Stomach (tissue), 4 donors: ENCODE measurements around the gene ACOXL.

Experiments
- EP300 ChIP-seq: sonication (generic); formaldehyde crosslinking; IDR thresholded peaks from one replicate; pipeline ENCODE4 v1.6.1; 2017; ENCODE audit warnings: antibody characterized with exemption
- POLR2A ChIP-seq, 4 donors: fragments of 450-650 bp; IDR thresholded peaks; one replicate each; pipeline ENCODE4 v1.6.1; 2016; ENCODE audit warnings: antibody characterized with exemption in 4 of 4, control low read depth in 2 of 4, mild to moderate bottlenecking in 1 of 4, moderate library complexity in 1 of 4
- TF ChIP-seq, protein P1 (sequence below), 7 experiments: fragments of 450-650 bp in 4 of 7; fragments of 200-600 bp in 3 of 7; sonication (generic) in 3 of 7; IDR thresholded peaks; one replicate each; pipeline ENCODE4 v1.5.1; 2016 to 2019; ENCODE audit warnings: antibody characterized with exemption in 7 of 7, control low read depth in 2 of 7, mild to moderate bottlenecking in 1 of 7

DNA sequence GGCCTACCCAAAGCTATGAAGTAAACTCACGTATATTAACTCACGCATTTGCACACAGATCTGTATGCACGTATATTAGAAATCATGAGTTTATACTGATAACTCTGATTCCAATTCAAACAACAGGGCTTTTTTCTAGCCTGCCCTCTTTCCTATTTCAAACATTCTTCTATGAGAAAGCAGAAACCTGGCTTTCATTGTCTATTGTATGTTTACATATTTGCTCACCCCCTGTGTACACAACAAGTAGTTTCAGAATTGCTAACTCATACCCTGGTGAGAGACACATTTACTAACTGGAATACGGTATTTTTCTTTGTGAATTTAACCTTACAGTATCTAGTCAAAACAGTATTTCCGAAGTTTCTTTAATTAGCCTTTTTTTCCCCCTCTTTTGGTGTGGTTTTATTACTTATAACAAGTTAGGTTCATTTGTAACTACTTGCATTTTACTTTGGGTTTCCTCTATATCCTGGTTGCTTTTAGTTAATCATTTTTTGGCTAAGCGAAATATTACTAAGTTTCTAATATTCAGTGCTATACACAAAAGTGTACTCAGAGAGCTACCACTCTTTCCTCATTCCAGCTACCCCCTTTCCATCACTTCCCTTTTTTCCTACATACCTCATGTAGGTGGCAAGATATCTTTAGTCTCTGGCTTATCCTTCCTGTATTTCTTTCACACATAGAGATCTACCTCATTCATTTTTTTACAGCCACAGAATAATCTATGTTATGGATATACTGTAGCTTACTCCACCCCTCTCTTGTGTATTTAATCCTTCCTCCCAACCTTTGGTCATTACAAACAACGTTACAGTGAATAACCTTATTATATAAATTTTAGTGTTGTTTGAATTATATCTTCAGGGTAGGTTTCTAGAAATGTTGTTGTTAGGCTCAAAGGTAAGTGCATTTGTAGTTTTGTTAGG, 275.6 kb downstream of the ACOXL start:
- TF ChIP-seq, protein P1, sequence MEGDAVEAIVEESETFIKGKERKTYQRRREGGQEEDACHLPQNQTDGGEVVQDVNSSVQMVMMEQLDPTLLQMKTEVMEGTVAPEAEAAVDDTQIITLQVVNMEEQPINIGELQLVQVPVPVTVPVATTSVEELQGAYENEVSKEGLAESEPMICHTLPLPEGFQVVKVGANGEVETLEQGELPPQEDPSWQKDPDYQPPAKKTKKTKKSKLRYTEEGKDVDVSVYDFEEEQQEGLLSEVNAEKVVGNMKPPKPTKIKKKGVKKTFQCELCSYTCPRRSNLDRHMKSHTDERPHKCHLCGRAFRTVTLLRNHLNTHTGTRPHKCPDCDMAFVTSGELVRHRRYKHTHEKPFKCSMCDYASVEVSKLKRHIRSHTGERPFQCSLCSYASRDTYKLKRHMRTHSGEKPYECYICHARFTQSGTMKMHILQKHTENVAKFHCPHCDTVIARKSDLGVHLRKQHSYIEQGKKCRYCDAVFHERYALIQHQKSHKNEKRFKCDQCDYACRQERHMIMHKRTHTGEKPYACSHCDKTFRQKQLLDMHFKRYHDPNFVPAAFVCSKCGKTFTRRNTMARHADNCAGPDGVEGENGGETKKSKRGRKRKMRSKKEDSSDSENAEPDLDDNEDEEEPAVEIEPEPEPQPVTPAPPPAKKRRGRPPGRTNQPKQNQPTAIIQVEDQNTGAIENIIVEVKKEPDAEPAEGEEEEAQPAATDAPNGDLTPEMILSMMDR (IDR thresholded peaks at IDR 0.05): no peak
- TF ChIP-seq POLR2A (IDR thresholded peaks at IDR 0.05) (no peak), EP300 (no peak)
